DND-41 (cell line): Measurements from ENCODE around the gene FOXN3.

Source experiments
- CTCF ChIP-seq: IDR thresholded peaks from 2 replicates; pipeline ENCODE4 v1.5.1; 2012; ENCODE audit warnings: borderline replicate concordance, low read length, moderate library complexity, mild to moderate bottlenecking; ENCODE audit not compliant: poor library complexity, severe bottlenecking; ENCODE audit errors: extremely low read depth
- EZH2 ChIP-seq: IDR thresholded peaks from 3 replicates; pipeline ENCODE4 v1.6.1; 2012; ENCODE audit warnings: borderline replicate concordance, low read depth, mild to moderate bottlenecking, moderate library complexity, low read length, inconsistent platforms; ENCODE audit not compliant: severe bottlenecking

- TF ChIP-seq EZH2 (no peak), CTCF (no peak)
Measured at GRCh38 chr14:89387922-89388685, 28.9 kb downstream of the FOXN3 start.
